Measurements from ENCODE around the gene MINDY3.

GRCh38 chr10:15730341-15730740, 130.0 kb downstream of the MINDY3 start:
- no peak for TF ChIP-seq TCF7L2 (IDR thresholded peaks at IDR 0.05; ENCODE audit: borderline replicate concordance, low read depth, low read length)
- no peak for TF ChIP-seq HIC1 (tag by site-specific recombination; IDR thresholded peaks at IDR 0.05)
- no peak for TF ChIP-seq YY1 (tag by site-specific recombination; IDR thresholded peaks at IDR 0.05)
- TF ChIP-seq ZFP3 (tag by site-specific recombination; IDR thresholded peaks at IDR 0.05; ENCODE audit: low read depth) = no peak
- TF ChIP-seq CTCF (tag by site-specific recombination; IDR thresholded peaks at IDR 0.05) = no peak
- no peak for TF ChIP-seq ZSCAN23 (tag by site-specific recombination; IDR thresholded peaks at IDR 0.05)
- no peak for TF ChIP-seq ZNF776 (tag by site-specific recombination; IDR thresholded peaks at IDR 0.05; ENCODE audit: borderline replicate concordance)
- TF ChIP-seq KLF1 (tag by site-specific recombination; IDR thresholded peaks at IDR 0.05) = no peak
- TF ChIP-seq REST (tag by site-specific recombination; IDR thresholded peaks at IDR 0.05) = no peak
- no peak for TF ChIP-seq ZNF704 (tag by site-specific recombination; IDR thresholded peaks at IDR 0.05)
- TF ChIP-seq PRDM10 (tag by site-specific recombination; IDR thresholded peaks at IDR 0.05) = no peak
- TF ChIP-seq ZNF768 (tag by site-specific recombination; IDR thresholded peaks at IDR 0.05) = no peak

Measured in HEK293 (cell line).